HG03439 (cell line): ENCODE data around the gene SLC24A3.

ENCODE experiments used
- ATAC-seq: cut with Tn5 transposase; IDR thresholded peaks from one replicate; pipeline ENCODE4 v1.9.1; 2021; ENCODE audit warnings: mild to moderate bottlenecking, moderate library complexity; ENCODE audit not compliant: unreplicated experiment

The SLC24A3 gene

GRCh38 chr20:19380211-19380610 lies 167.8 kb downstream of the SLC24A3 start:
- ATAC-seq = no peak

DNA sequence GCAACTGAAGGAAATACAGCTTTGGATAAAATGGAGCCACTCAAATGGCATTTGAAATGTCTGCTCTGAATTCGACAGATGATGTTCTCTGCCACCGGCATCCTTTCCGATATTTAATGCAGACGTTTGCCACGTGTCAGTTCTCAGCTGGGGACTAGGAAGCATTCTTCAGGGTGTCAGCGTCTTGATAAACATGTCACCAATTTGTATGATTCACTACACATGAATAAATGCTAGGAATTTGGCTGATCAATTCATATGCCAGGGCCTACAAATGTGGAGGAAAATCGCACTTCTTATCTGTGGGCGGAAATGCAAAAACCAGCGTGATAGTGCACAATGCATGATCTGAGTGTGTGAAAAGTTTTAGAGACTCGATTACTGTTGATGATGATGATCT lies 169.5 kb downstream of the SLC24A3 start:
- no peak for ATAC-seq

- ATAC-seq = no peak
Observed at GRCh38 chr20:19382386-19383340, 170.2 kb downstream of the SLC24A3 start.

DNA sequence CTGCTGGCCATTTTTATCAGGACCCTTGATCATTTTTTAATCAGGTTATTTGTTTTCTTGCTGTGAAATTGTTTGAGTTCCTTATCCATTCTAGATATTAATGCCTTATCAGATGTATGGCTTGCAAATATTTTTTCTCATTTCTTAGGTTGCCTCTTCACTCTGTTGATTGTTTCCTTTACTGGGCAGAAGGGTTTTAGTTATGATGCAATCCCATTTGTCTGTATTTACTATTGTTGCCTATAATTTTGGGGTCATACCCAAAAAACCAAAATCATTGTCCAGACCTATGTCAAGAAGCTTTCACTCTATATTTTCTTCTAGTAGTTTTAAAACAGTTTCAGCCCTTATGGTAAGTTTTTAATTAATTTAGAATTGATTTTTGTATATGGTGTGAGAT lies 172.5 kb downstream of the SLC24A3 start:
- no peak for ATAC-seq

GRCh38 chr20:19387251-19387650 lies 174.8 kb downstream of the SLC24A3 start:
- no peak for ATAC-seq

GRCh38 chr20:19392344-19393130 lies 180.1 kb downstream of the SLC24A3 start:
- no peak for ATAC-seq

- no peak for ATAC-seq
Observed at GRCh38 chr20:19396460-19397081, 184.1 kb downstream of the SLC24A3 start.

DNA sequence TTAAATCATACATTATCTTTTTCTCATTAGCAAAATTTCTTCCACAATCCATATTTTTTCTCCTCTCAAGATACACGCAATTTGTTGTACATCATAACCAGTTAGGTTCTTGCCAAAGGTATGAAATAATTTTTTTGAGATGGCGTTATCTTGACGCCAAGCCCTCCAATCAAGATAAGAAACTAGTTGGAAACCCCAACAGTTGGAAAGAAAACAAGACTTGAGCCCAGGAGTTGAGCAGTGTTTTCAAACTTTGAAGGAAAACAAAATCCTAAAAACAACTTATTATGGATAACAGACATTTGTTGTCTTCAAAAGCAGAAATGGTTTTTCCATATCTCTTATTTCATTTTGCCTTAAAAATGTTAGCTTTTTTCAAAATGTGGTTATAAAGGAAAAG lies 184.8 kb downstream of the SLC24A3 start:
- ATAC-seq = no peak

DNA sequence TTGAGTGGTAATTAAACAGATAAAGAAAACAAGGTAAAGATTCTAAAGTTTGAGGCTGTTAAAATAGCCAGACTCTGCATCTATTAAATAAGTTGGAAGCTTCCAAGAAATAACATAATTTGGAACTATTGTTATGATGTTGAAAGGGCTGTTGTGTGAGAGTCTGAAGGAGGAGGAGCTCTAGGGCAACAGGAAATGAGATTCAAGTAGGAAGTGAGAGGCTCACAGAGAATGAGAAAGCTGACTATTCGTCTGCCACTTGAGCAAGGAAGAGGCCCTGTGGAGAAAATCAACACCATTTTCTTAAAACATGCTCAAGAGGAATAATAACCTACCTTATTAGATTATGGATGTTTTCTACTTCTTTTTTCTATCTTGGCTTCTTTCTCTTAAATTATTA lies 185.2 kb downstream of the SLC24A3 start:
- no peak for ATAC-seq

- ATAC-seq = no peak
Observed at GRCh38 chr20:19401096-19401495, 188.7 kb downstream of the SLC24A3 start.

DNA sequence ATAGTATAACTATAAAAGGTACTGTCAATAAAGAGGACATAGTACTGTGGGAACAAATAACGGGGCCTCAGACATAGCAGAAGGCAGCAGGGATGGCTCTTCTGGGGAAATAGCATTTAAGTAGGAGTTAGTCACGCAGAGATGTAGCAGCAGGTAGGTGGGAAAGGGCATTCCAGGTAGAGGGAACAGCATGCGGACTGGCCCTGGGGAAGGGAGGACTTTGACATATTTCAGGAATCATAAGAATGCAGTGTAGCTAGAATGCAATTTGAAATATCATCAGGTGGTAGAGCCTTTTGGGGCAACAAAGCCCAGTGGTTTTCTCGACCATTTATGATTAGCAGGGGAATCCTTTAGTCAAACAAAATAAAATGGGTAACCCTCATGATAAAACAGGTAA lies 191.1 kb downstream of the SLC24A3 start:
- no peak for ATAC-seq

DNA sequence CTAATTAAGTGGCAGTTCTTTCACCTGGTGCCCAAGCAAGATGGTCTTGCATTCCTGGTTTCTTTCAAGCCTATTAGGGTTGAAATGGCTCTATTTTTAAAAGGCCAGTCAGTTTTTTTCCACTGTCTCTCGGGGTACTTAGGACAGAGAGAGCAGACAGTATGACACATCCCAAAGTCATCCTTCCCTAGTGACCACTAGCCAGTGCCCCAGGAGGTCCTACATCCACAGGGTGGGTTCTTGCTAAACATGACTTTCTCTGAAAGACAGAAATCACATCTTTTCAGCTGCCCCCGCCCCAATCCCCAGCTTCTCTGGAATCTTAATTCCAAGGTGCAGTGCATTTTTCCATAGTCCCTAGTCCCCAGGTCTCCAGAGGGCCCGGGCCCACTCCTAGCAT lies 192.4 kb downstream of the SLC24A3 start:
- ATAC-seq = no peak

- ATAC-seq = no peak
Observed at GRCh38 chr20:19405958-19406357, 193.5 kb downstream of the SLC24A3 start.

DNA sequence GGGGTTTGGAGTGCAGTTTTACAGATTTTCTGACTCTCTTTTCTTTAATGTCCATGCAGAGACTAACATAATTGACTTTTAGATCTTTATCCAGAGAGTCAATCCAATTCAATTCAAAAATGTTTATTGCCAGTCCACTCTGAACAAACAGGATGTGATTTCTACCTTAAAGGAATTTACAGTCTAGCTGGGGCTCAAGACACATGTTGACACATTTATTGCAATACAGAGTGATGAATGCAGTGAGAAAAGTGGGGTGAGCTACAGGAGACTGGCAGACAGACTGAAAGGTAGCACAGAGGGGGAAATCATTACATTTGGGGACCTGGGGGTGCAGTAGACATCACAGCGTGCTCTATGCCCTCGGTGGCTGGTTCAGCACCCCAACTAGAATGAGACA lies 193.9 kb downstream of the SLC24A3 start:
- no peak for ATAC-seq

- ATAC-seq = no peak
Observed at GRCh38 chr20:19407196-19407595, 194.8 kb downstream of the SLC24A3 start.

- no peak for ATAC-seq
Observed at GRCh38 chr20:19407736-19408135, 195.3 kb downstream of the SLC24A3 start.

DNA sequence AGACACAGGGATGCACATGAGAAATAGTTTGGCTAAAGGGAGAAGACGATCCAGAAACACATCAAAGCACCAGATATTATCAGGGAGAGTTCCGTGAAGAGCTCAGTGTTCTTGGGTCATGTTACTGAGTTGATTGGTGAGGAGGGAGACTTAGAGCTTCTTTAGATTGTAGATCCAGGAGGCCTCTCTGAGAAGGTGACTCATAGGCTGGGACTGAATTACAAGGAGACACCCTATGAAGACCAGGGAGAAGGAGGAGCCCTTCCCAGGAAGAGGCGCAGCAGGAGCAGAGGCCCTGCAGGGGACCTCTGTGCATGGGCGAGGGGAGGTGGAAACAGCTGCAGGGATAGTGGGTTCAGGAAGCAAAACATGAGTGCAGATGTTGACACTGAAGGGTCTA lies 196.5 kb downstream of the SLC24A3 start:
- no peak for ATAC-seq

DNA sequence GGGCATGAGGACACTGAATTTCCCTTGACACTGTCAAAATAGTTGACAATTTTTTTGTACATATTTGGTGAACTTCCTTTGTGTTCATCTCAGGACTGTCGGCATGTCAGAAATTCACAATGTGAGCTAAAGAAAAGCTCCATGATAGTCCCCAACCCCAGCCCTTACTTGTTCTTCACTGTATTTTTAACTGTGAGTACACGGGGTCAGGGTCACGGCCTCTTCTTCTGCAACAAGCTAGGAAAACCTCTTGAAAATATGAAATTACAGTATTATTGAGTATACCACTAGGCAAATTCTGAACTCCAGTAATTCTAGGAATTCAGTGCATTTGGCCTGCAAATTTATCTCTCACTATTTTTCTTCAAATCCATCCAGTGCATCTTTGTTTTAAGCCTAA lies 199.4 kb downstream of the SLC24A3 start:
- no peak for ATAC-seq

DNA sequence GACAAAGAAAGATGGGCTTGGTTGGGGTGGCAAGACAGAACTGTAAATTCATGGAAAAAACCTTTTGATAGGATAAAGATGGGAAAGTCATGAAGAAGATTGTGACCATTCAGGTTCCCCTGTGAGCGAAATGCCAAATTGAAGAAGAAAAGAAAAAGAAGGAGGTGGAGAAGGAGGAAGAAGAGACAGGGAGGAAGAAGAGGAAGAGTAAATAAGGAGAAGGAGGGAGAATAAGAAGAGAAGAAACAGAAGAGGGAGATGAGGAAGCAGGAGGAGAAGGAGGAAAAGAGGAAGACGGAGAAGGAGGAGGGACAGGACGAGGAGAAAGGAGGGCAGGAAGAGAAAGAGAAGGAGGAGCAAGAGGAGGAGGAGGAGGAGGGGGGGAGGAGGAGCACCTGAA lies 199.8 kb downstream of the SLC24A3 start:
- no peak for ATAC-seq

GRCh38 chr20:19414600-19414999 lies 202.2 kb downstream of the SLC24A3 start:
- no peak for ATAC-seq

DNA sequence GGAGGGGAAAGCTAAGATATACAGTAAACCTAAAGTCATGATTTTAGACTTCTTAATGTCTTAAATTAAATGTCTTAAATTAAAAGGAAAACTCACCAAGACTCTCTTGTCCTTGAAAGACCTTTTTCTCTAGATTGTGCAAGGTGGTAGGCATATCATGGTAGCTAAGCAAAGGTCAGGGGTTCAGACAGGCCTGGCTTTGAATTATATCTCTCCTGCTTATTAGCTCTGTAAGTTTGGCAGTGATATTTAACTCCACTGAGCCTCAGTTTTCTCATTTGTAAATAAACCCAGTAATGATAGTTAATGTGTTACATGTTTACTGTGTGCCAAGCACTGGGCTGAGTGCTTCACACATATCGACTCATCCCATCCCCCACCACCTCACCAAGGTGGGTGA lies 203.3 kb downstream of the SLC24A3 start:
- no peak for ATAC-seq

GRCh38 chr20:19416627-19417026 lies 204.2 kb downstream of the SLC24A3 start:
- ATAC-seq = no peak
